ENCODE measurements around the gene ZBTB38. TPM values are rescaled to one million over a fixed set of nuclear protein-coding genes. Genes with fewer than 3 reads are reported as not detected.

Gene ZBTB38
- total RNA-seq, 2 donors from 2014 or later, result 27.3 to 28.2 TPM

DNA sequence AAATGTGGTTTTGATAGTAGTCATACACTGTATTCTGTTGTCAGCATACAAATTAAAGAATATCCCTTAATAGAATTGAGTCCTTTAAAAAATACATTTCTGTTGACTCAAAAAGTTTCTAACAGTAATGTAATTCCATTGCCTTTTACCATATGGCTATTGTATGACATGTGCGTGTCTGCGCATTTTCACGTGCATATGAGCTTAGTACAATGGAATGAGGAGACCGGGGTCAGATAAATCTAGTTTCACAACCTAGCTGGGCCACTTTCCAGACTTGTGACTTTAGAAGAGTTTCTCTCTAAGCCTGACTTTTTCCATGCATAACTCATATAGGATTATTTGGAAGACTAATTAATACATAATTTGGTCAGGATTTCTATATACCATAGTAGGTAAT, 38.7 kb downstream of the ZBTB38 start:
- Mint-ChIP-seq H3K4me3 (no peak overlapping the region), H3K9me3 (no peaks in the 10 kb centered on the region), H3K27ac (no peak overlapping the region), H3K27me3 (ENCODE audit: insufficient read depth) (peaks cover 56% of the 10 kb centered on the region), H3K36me3 (ENCODE audit: low read depth) (peaks cover 33% of the 10 kb centered on the region), H3K4me1 (peaks cover 35% of the 10 kb centered on the region)
- WGBS, 2 experiments (ENCODE audit: insufficient coverage in 1 of 2, insufficient read length in 1 of 2), result 95 to 97% methylated on average over 4 of the region's 4 CpGs
- TF ChIP-seq, protein P1, sequence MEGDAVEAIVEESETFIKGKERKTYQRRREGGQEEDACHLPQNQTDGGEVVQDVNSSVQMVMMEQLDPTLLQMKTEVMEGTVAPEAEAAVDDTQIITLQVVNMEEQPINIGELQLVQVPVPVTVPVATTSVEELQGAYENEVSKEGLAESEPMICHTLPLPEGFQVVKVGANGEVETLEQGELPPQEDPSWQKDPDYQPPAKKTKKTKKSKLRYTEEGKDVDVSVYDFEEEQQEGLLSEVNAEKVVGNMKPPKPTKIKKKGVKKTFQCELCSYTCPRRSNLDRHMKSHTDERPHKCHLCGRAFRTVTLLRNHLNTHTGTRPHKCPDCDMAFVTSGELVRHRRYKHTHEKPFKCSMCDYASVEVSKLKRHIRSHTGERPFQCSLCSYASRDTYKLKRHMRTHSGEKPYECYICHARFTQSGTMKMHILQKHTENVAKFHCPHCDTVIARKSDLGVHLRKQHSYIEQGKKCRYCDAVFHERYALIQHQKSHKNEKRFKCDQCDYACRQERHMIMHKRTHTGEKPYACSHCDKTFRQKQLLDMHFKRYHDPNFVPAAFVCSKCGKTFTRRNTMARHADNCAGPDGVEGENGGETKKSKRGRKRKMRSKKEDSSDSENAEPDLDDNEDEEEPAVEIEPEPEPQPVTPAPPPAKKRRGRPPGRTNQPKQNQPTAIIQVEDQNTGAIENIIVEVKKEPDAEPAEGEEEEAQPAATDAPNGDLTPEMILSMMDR (conservative IDR thresholded peaks at IDR 0.05), result no peak
- Histone ChIP-seq H3K9me3 (ENCODE audit: control insufficient read depth, low read length) (no peaks in the 10 kb centered on the region), H3K9ac (ENCODE audit: extremely low read depth, low read length, poor library complexity, severe bottlenecking) (no peak overlapping the region), H3K27ac (ENCODE audit: low read depth, low read length) (no peak overlapping the region), H3K4me3 (ENCODE audit: low read length) (no peak overlapping the region), H3K36me3 (ENCODE audit: control insufficient read depth, insufficient read depth, low read length) (peaks cover 34% of the 10 kb centered on the region), H3K27me3 (ENCODE audit: control insufficient read depth, insufficient read depth, low read length, poor library complexity, severe bottlenecking) (no peaks in the 10 kb centered on the region), H3K4me1 (ENCODE audit: control insufficient read depth, insufficient read depth, low read length) (peaks cover 15% of the 10 kb centered on the region)
- no peak for DNase-seq

DNA sequence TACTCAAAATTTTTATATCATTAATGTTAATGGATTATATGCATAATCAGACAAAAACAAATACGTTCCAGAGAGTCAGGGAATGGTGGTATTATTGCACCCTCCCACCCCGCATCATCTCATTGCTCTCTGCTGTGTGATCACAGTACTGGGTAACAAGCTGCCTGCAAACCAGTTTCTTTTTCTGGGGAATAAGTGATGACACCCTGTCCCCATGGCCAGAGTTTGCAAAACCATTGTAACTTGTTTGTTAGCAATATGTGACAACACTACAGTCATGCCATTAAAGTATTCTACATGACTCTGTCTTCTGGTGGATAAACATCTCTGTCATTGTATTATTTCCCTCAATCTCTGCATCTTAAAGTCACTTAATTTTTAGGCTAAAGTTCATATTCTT, 39.5 kb downstream of the ZBTB38 start:
- H3K9me3 ChIP-seq (ENCODE audit: control insufficient read depth, low read length), result no peaks in the 10 kb centered on the region
- H3K4me1 ChIP-seq (ENCODE audit: control insufficient read depth, insufficient read depth, low read length), result peaks cover 18% of the 10 kb centered on the region
- Mint-ChIP-seq H3K36me3 (ENCODE audit: low read depth) (peaks cover 34% of the 10 kb centered on the region), H3K27me3 (ENCODE audit: insufficient read depth) (peaks cover 54% of the 10 kb centered on the region), H3K9me3 (no peaks in the 10 kb centered on the region), H3K4me1 (peaks cover 41% of the 10 kb centered on the region), H3K27ac (no peak overlapping the region), H3K4me3 (no peak overlapping the region)
- H3K27ac ChIP-seq (ENCODE audit: low read depth, low read length), result no peak overlapping the region
- H3K27me3 ChIP-seq (ENCODE audit: control insufficient read depth, insufficient read depth, low read length, poor library complexity, severe bottlenecking), result no peaks in the 10 kb centered on the region
- H3K4me3 ChIP-seq (ENCODE audit: low read length), result no peak overlapping the region
- H3K36me3 ChIP-seq (ENCODE audit: control insufficient read depth, insufficient read depth, low read length), result peaks cover 34% of the 10 kb centered on the region
- TF ChIP-seq, protein P1 (conservative IDR thresholded peaks at IDR 0.05), result no peak
- no peak for DNase-seq
- 93 to 100% methylated on average over 1 to 2 of the region's 2 CpGs for WGBS, 2 experiments (ENCODE audit: insufficient coverage in 1 of 2, insufficient read length in 1 of 2)
- H3K9ac ChIP-seq (ENCODE audit: extremely low read depth, low read length, poor library complexity, severe bottlenecking), result no peak overlapping the region

DNA sequence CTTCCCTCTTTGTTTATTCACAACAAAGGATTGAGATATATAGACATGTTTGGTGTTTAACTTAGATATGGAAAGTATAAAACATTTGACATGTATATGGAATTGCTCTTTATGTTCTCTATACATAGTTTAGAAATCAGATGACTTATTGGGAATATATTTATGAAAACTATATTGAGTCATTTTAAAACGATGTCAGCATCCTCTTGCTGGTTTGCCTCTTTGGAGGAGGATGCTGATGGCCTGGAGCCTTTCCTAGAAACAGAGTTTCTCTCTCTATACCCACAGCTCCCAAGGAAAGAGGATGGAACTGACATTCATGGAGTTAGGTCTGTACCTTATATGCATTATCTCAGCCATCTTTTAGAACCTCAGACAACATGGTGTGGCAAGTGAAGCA, 40.3 kb downstream of the ZBTB38 start:
- no peaks in the 10 kb centered on the region for H3K9me3 ChIP-seq (ENCODE audit: control insufficient read depth, low read length)
- peaks cover 38% of the 10 kb centered on the region for H3K36me3 ChIP-seq (ENCODE audit: control insufficient read depth, insufficient read depth, low read length)
- no peak overlapping the region for H3K9ac ChIP-seq (ENCODE audit: extremely low read depth, low read length, poor library complexity, severe bottlenecking)
- Mint-ChIP-seq H3K4me3 (no peak overlapping the region), H3K4me1 (peaks cover 43% of the 10 kb centered on the region), H3K27me3 (ENCODE audit: insufficient read depth) (peaks cover 48% of the 10 kb centered on the region), H3K36me3 (ENCODE audit: low read depth) (peaks cover 40% of the 10 kb centered on the region), H3K9me3 (no peaks in the 10 kb centered on the region), H3K27ac (no peak overlapping the region)
- TF ChIP-seq, protein P1 (conservative IDR thresholded peaks at IDR 0.05), result no peak
- H3K27ac ChIP-seq (ENCODE audit: low read depth, low read length), result no peak overlapping the region
- 86% methylated on average over 1 of the region's 1 CpG; no CpG with 5 or more reads in 1 of the 2 experiments for WGBS, 2 experiments (ENCODE audit: insufficient coverage in 1 of 2, insufficient read length in 1 of 2)
- no peak for DNase-seq
- H3K27me3 ChIP-seq (ENCODE audit: control insufficient read depth, insufficient read depth, low read length, poor library complexity, severe bottlenecking), result no peaks in the 10 kb centered on the region
- H3K4me1 ChIP-seq (ENCODE audit: control insufficient read depth, insufficient read depth, low read length), result peaks cover 18% of the 10 kb centered on the region
- no peak overlapping the region for H3K4me3 ChIP-seq (ENCODE audit: low read length)

Data from endodermal cell (in vitro differentiated cells).